AG04449 (cell line): ENCODE results near the gene IDH3A.
A peak's percentile ranks its signal among the peaks of the same experiment; 100 is the strongest.

Source experiments
- CTCF ChIA-PET: fragments of 350-600 bp; formaldehyde crosslinking; extraction: SDS; loops from one replicate; lab custom pipeline; 2021; ENCODE audit warnings: antibody characterized with exemption; lab: Yijun Ruan, JAX
- POLR2A ChIA-PET: fragments of 400-600, 350-600 bp; formaldehyde crosslinking; extraction: SDS; loops from one replicate; lab custom pipeline; 2020; ENCODE audit warnings: antibody characterized with exemption, inconsistent platforms; lab: Yijun Ruan, JAX
- DNase-seq: peaks from one replicate; pipeline ENCODE4 v3.0.0-alpha.2; 2010; ENCODE audit warnings: low read depth, low spot score
- H3K4me3 ChIP-seq: 2 replicates; pipeline ENCODE4 v1.5.1; 2011; ENCODE audit warnings: low read depth, mild to moderate bottlenecking, control low read depth, low read length
- TF ChIP-seq, protein P1 (sequence below): IDR thresholded peaks from one replicate; pipeline ENCODE4 v1.5.1; 2011; ENCODE audit warnings: mild to moderate bottlenecking, moderate library complexity, low read length, control low read depth, inconsistent platforms; ENCODE audit not compliant: insufficient read depth; ENCODE audit errors: missing control alignments

IDH3A gene

DNA sequence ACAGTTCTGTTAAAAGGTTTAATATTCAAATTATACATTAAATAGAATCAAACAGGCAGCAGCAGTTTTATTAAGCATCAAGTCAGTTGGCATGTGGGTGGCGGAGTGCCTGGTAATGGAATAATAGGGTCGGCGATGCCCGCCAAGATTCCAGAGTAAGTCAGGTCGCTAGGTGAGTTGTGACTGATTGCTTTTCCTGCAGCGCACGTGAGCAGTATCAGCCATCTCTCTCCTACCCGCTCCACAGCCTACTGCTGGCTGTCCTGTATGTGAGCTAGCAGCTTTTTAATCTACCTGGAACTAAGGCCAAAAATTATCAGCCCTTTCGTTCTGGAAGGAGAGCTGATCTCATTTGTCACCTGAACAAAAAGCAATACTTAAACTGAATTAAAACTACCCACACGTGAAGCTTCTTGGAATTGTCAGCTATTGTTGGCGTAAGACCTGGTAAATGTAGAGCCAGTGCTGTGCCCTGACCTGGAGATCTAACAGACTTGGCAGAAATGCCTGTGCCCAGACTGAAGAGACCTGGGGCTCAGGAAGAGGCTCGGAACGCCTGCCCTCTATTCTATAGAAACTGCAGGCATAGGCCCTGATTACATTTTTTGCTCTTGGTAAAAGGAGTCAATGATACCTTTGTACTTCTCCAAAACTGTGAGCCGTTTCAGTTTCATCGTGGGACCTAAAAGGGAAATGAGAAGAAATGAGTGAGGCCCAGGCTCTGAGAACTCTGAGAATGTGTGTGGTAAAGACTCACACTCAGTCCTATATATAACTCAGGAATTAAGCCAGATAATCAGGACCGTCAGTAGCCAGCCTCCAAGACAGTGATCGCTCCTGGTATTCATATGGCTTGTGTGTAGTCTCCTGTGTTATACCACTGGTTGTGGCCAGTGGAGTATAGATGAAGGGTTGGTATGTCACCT is 21.9 kb downstream of the IDH3A start:
- H3K4me3 ChIP-seq, result no peak overlapping the region
- DNase-seq, result no peak
- TF ChIP-seq, protein P1, sequence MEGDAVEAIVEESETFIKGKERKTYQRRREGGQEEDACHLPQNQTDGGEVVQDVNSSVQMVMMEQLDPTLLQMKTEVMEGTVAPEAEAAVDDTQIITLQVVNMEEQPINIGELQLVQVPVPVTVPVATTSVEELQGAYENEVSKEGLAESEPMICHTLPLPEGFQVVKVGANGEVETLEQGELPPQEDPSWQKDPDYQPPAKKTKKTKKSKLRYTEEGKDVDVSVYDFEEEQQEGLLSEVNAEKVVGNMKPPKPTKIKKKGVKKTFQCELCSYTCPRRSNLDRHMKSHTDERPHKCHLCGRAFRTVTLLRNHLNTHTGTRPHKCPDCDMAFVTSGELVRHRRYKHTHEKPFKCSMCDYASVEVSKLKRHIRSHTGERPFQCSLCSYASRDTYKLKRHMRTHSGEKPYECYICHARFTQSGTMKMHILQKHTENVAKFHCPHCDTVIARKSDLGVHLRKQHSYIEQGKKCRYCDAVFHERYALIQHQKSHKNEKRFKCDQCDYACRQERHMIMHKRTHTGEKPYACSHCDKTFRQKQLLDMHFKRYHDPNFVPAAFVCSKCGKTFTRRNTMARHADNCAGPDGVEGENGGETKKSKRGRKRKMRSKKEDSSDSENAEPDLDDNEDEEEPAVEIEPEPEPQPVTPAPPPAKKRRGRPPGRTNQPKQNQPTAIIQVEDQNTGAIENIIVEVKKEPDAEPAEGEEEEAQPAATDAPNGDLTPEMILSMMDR, result no peak
- POLR2A ChIA-PET, result no interaction called here
- CTCF ChIA-PET, result interaction anchor here (1.3 to 2.5 kb wide), 2 partner anchors 23 to 69 kb away, joined by 6 read pairs; no protein-coding TSS in a partner anchor

DNA sequence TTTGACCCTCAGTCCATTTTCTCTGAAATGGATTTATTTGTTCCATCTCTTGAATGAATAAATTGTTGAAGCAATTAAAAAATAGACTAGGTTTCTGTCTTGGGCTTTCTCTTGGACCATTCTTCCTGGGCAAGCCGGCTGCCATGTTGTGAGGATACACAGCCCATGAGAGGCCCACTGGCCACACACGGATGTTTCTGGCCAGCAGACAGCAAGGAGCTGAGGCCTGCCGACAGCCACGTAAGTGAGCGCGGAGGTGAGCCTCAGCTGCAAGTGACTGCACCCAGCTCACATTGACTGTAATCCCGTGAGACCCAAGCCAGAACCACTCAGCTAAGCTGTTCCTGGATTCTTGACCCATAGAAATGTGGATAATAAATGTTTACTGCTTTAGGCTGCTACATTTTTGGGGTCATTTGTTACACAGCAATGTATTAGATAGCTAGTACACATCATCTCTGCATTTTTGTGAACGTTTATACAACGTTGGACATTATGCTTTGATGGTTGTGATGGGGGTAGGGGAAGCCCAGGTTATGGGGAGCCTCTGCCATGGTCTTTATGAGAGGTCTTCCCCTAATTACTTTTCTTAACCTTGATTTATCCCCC is 22.8 kb downstream of the IDH3A start:
- POLR2A ChIA-PET, result no interaction called here

DNA sequence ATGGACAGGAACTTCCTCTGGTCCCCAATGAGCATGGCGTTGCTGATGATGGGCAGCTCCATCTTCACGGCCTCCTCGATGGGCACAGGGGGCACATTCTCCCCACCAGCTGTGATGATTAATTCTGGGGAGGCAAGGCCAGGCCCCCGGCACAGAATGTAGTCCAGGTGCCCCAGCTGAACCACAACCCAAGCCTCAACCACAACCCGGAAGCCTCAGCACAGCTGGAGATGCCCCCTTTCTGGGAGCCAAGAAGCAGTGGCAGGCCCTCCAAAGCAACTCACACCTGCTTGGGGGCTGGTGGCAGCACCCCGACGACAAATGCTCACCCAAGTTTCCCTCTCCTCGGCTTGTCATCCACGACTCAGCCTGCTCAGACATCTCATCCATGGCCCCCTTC is 25.2 kb downstream of the IDH3A start:
- POLR2A ChIA-PET, result no interaction called here
- no peak for DNase-seq
- TF ChIP-seq, protein P1, result no peak
- H3K4me3 ChIP-seq, result no peak overlapping the region
- CTCF ChIA-PET, result interaction anchor here (1.1 to 7.7 kb wide), 4 partner anchors 9 to 70 kb away, joined by 3 to 127 read pairs (median 4); no protein-coding TSS in a partner anchor

More for the DNA sequence above, 22.8 kb downstream of the IDH3A start:
- no peak for DNase-seq
- TF ChIP-seq, protein P1, result no peak
- H3K4me3 ChIP-seq, result no peak overlapping the region
- CTCF ChIA-PET, result interaction anchor here (0.8 to 1.8 kb wide), 5 partner anchors 24 to 213 kb away, joined by 3 to 6 read pairs (median 5); no protein-coding TSS in a partner anchor

DNA sequence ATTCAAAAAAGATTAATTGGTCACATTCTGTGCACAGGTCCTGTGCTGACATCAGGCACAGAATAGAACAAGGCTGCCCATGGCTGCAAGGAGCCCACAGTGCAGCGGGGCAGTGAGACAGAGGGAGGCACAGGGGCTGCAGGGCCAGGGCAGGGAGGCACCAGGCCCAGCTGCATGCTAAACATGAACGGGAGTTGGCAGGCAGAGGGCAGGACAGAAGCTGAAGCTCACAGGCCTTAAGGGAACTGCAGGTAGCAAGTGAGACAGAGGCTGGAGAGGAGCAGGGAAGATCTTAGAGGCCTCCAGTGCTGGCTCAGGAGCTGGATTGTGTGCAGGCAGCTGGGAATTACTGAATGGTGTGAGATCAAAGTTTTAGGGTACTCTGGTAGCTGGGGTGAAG is 26.2 kb downstream of the IDH3A start:
- no peak overlapping the region for H3K4me3 ChIP-seq
- TF ChIP-seq, protein P1, result no peak
- POLR2A ChIA-PET, result no interaction called here
- no peak for DNase-seq
- CTCF ChIA-PET, result interaction anchor here (1.2 to 7.7 kb wide), 4 partner anchors 20 to 69 kb away, joined by 3 to 127 read pairs (median 10); no protein-coding TSS in a partner anchor

DNA sequence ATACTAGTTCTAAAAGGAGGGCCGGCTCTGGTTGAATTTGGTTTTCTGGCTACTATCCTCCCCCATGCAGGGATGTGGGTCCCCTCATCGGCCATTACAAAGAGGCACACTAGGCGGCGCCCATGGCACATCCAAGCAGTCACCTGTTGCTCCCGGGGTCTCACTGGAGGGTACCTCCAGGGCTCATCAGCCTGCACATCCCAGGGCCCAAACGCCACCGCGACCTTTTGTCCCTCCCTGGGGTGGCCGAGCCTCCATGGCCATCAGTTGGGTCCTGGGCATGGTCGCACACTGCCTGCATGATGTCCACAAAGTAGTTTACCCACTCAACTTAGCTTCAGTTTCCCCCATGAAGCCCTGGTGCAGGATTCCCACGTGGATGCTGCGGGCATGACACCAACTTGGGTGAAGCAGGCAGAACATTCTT is 28.3 kb downstream of the IDH3A start:
- ChIA-PET POLR2A (no interaction called here), CTCF (interaction anchor here (0.7 to 7.7 kb wide), 25 partner anchors 9 to 293 kb away, joined by 3 to 127 read pairs (median 4); partner anchors contain the start of gene CIB2)
- no peak for DNase-seq
- TF ChIP-seq, protein P1, result peak; percentile 74
- H3K4me3 ChIP-seq, result no peak overlapping the region
